Osteocyte (in vitro differentiated cells): Measurements from ENCODE around the gene PIP5K1B. TPM values are rescaled to one million over a fixed set of nuclear protein-coding genes. Genes with fewer than 3 reads are reported as not detected.
A peak's percentile ranks its signal among the peaks of the same experiment; 100 is the strongest.

Experiments used
- DNase-seq: peaks from one replicate; pipeline ENCODE4 v3.0.0; 2021; ENCODE audit warnings: mixed read lengths; ENCODE audit not compliant: unreplicated experiment; ENCODE audit errors: extremely low spot score
- H3K27ac Mint-ChIP-seq: one replicate; pipeline ENCODE4 v1.8.0; 2021; ENCODE audit warnings: mild to moderate bottlenecking, mixed read lengths; ENCODE audit not compliant: unreplicated experiment
- H3K27me3 Mint-ChIP-seq: one replicate; pipeline ENCODE4 v1.8.0; 2021; ENCODE audit warnings: mixed read lengths; ENCODE audit not compliant: unreplicated experiment
- H3K36me3 Mint-ChIP-seq: one replicate; pipeline ENCODE4 v1.8.0; 2021; ENCODE audit warnings: mixed read lengths; ENCODE audit not compliant: unreplicated experiment
- H3K4me1 Mint-ChIP-seq: one replicate; pipeline ENCODE4 v1.8.0; 2021; ENCODE audit warnings: mixed read lengths; ENCODE audit not compliant: unreplicated experiment
- H3K4me3 Mint-ChIP-seq: one replicate; pipeline ENCODE4 v1.8.0; 2021; ENCODE audit warnings: mild to moderate bottlenecking, moderate library complexity, mixed read lengths; ENCODE audit not compliant: unreplicated experiment
- H3K9me3 Mint-ChIP-seq: one replicate; pipeline ENCODE4 v1.8.0; 2021; ENCODE audit warnings: mixed read lengths; ENCODE audit not compliant: unreplicated experiment
- CTCF ChIP-seq: fragments of 200-600 bp; sonication (generic); IDR thresholded peaks from 2 replicates; pipeline ENCODE4 v1.5.0; 2021; ENCODE audit warnings: antibody characterized with exemption, mild to moderate bottlenecking, moderate library complexity
- total RNA-seq: library from RNA; stranded (reverse); gene quantifications from 2 replicates; pipeline ENCODE4 v1.2.1, GENCODE V29; 2021

PIP5K1B gene
- total RNA-seq, 1 donor from 2014 or later = not detected

GRCh38 chr9:68672625-68673024 is 32.4 kb upstream of the PIP5K1B start:
- no peaks in the 10 kb centered on the region for H3K9me3 Mint-ChIP-seq
- H3K27ac Mint-ChIP-seq = no peak overlapping the region
- no peak for TF ChIP-seq CTCF
- no peaks in the 10 kb centered on the region for H3K27me3 Mint-ChIP-seq
- DNase-seq = no peak
- H3K36me3 Mint-ChIP-seq = no peaks in the 10 kb centered on the region
- H3K4me1 Mint-ChIP-seq = no peaks in the 10 kb centered on the region
- H3K4me3 Mint-ChIP-seq = no peak overlapping the region

- H3K36me3 Mint-ChIP-seq = no peaks in the 10 kb centered on the region
- H3K27ac Mint-ChIP-seq = no peak overlapping the region
- no peaks in the 10 kb centered on the region for H3K9me3 Mint-ChIP-seq
- peak; percentile 10 for TF ChIP-seq CTCF
- H3K4me1 Mint-ChIP-seq = no peaks in the 10 kb centered on the region
- H3K4me3 Mint-ChIP-seq = no peak overlapping the region
- DNase-seq = no peak
- peaks cover 4% of the 10 kb centered on the region for H3K27me3 Mint-ChIP-seq
Observed at GRCh38 chr9:68678430-68678829, 26.6 kb upstream of the PIP5K1B start.

GRCh38 chr9:68683433-68683832 is 21.6 kb upstream of the PIP5K1B start:
- Mint-ChIP-seq H3K27me3 (peaks cover 1% of the 10 kb centered on the region), H3K9me3 (no peaks in the 10 kb centered on the region), H3K27ac (no peak overlapping the region), H3K4me3 (no peak overlapping the region), H3K36me3 (no peaks in the 10 kb centered on the region), H3K4me1 (no peaks in the 10 kb centered on the region)
- no peak for TF ChIP-seq CTCF
- DNase-seq = no peak

- no peak overlapping the region for H3K4me3 Mint-ChIP-seq
- no peaks in the 10 kb centered on the region for H3K9me3 Mint-ChIP-seq
Observed at GRCh38 chr9:68685213-68685612, 19.8 kb upstream of the PIP5K1B start.

GRCh38 chr9:68685770-68686169 is 19.3 kb upstream of the PIP5K1B start:
- TF ChIP-seq CTCF = no peak
- no peaks in the 10 kb centered on the region for H3K4me1 Mint-ChIP-seq
- no peaks in the 10 kb centered on the region for H3K9me3 Mint-ChIP-seq
- no peak overlapping the region for H3K4me3 Mint-ChIP-seq
- DNase-seq = no peak
- H3K27me3 Mint-ChIP-seq = peaks cover 2% of the 10 kb centered on the region
- no peak overlapping the region for H3K27ac Mint-ChIP-seq
- H3K36me3 Mint-ChIP-seq = no peaks in the 10 kb centered on the region

More at GRCh38 chr9:68685213-68685612, 19.8 kb upstream of the PIP5K1B start:
- Mint-ChIP-seq H3K27me3 (peaks cover 2% of the 10 kb centered on the region), H3K27ac (no peak overlapping the region), H3K4me1 (no peaks in the 10 kb centered on the region), H3K36me3 (no peaks in the 10 kb centered on the region)
- TF ChIP-seq CTCF = no peak
- no peak for DNase-seq
